A549 treated with Hydrocortisone at 1 μM for 4 hours (cell line): ENCODE results near the gene OR5D16. TPM values are rescaled to one million over a fixed set of nuclear protein-coding genes. Genes with fewer than 3 reads are reported as not detected.

Experiments
- total RNA-seq: library from RNA; stranded (reverse); fragments of 200-300 nt; extraction: Qiagen RNA extraction; gene quantifications from 5 replicates; pipeline ENCODE4 v1.2.3, GENCODE V29; 2022

The OR5D16 gene
- not detected in 5 replicates for total RNA-seq

GRCh38 chr11:55838452-55838851 lies at the start of gene OR5D16:
TSS of gene OR5D16 (plus strand) at chr11:55838752. CDS start at chr11:55838752, 0 bp downstream.

GRCh38 chr11:55795256-55795655 lies 43.3 kb upstream of the OR5D16 start, which contains the start of gene OR5D14:
TSS of gene OR5D14 (plus strand) at chr11:55795556. CDS start at chr11:55795556, 0 bp downstream.

GRCh38 chr11:55811067-55811466 lies 27.5 kb upstream of the OR5D16 start, which contains the start of gene OR5L1:
TSS of gene OR5L1 (plus strand) at chr11:55811367. CDS start at chr11:55811467, 100 bp downstream.

GRCh38 chr11:55819330-55819729 lies 19.2 kb upstream of the OR5D16 start, which contains the start of gene OR5D18:
TSS of gene OR5D18 (plus strand) at chr11:55819630. CDS start at chr11:55819630, 0 bp downstream.

GRCh38 chr11:55826919-55827318 lies 11.6 kb upstream of the OR5D16 start, which contains the start of gene OR5L2:
TSS of gene OR5L2 (plus strand) at chr11:55827219. CDS start at chr11:55827219, 0 bp downstream.

GRCh38 chr11:55882997-55883396 lies 44.4 kb downstream of the OR5D16 start, which contains the start of gene TRIM51:
TSS of gene TRIM51 (plus strand) at chr11:55883297. CDS start at chr11:55885429, 2,132 bp downstream.

Other genes starting within 250 kb of the OR5D16 start
- not detected in 5 replicates for gene OR4C11, start 231.1 kb upstream of the OR5D16 start, total RNA-seq
- not detected in 5 replicates for gene OR4P4, start 203.6 kb upstream of the OR5D16 start, total RNA-seq
- not detected in 5 replicates for gene OR4S2, start 190.4 kb upstream of the OR5D16 start, total RNA-seq
- gene OR4C6, start 176.6 kb upstream of the OR5D16 start, total RNA-seq = not detected in 5 replicates
- gene OR5D13, start 65.3 kb upstream of the OR5D16 start, total RNA-seq = not detected in 5 replicates
- gene OR5D14, start 43.2 kb upstream of the OR5D16 start, total RNA-seq = not detected in 5 replicates
- gene OR5L1, start 27.4 kb upstream of the OR5D16 start, total RNA-seq = not detected in 5 replicates
- gene OR5D18, start 19.1 kb upstream of the OR5D16 start, total RNA-seq = not detected in 5 replicates
- not detected in 5 replicates for gene OR5L2, start 11.5 kb upstream of the OR5D16 start, total RNA-seq
- not detected in 5 replicates for gene TRIM51, start 44.5 kb downstream of the OR5D16 start, total RNA-seq
- not detected in 5 replicates for gene OR5W2, start 75.8 kb downstream of the OR5D16 start, total RNA-seq
- not detected in 5 replicates for gene OR5I1, start 97.6 kb downstream of the OR5D16 start, total RNA-seq
- gene OR10AG1, start 131.2 kb downstream of the OR5D16 start, total RNA-seq = not detected in 5 replicates
- not detected in 5 replicates for gene OR5F1, start 155.9 kb downstream of the OR5D16 start, total RNA-seq
- not detected in 5 replicates for gene OR5AS1, start 188.9 kb downstream of the OR5D16 start, total RNA-seq